BE2C (cell line): ENCODE results near the gene TTLL6.
A peak's percentile ranks its signal among the peaks of the same experiment; 100 is the strongest.

Source experiments
- DNase-seq: peaks from one replicate; pipeline ENCODE4 v3.0.0-alpha.2; 2020
- H3K27me3 ChIP-seq: fragments of 250-450 bp; sonication (Bioruptor Pico); 2 replicates; pipeline ENCODE4 v1.5.1; 2020; ENCODE audit warnings: mild to moderate bottlenecking
- H3K36me3 ChIP-seq: fragments of 250-450 bp; sonication (Bioruptor Pico); 2 replicates; pipeline ENCODE4 v1.5.1; 2020; ENCODE audit warnings: mild to moderate bottlenecking
- H3K4me1 ChIP-seq: fragments of 250-450 bp; sonication (Bioruptor Pico); 2 replicates; pipeline ENCODE4 v1.5.1; 2020
- H3K4me3 ChIP-seq: 2 replicates; pipeline ENCODE4 v1.5.1; 2011; ENCODE audit warnings: low read depth, low read length
- H3K9me3 ChIP-seq: fragments of 250-450 bp; sonication (Bioruptor Pico); 2 replicates; pipeline ENCODE4 v1.5.1; 2020
- TF ChIP-seq, protein P1 (sequence below): IDR thresholded peaks from 2 replicates; pipeline ENCODE4 v1.5.1; 2012; ENCODE audit warnings: mild to moderate bottlenecking, low read depth, low read length

Gene TTLL6

GRCh38 chr17:48792033-48792798 lies 24.8 kb downstream of the TTLL6 start:
- TF ChIP-seq, protein P1, sequence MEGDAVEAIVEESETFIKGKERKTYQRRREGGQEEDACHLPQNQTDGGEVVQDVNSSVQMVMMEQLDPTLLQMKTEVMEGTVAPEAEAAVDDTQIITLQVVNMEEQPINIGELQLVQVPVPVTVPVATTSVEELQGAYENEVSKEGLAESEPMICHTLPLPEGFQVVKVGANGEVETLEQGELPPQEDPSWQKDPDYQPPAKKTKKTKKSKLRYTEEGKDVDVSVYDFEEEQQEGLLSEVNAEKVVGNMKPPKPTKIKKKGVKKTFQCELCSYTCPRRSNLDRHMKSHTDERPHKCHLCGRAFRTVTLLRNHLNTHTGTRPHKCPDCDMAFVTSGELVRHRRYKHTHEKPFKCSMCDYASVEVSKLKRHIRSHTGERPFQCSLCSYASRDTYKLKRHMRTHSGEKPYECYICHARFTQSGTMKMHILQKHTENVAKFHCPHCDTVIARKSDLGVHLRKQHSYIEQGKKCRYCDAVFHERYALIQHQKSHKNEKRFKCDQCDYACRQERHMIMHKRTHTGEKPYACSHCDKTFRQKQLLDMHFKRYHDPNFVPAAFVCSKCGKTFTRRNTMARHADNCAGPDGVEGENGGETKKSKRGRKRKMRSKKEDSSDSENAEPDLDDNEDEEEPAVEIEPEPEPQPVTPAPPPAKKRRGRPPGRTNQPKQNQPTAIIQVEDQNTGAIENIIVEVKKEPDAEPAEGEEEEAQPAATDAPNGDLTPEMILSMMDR = no peak
- Histone ChIP-seq H3K27me3 (peaks cover 67% of the 10 kb centered on the region), H3K9me3 (no peaks in the 10 kb centered on the region), H3K4me3 (no peak overlapping the region), H3K4me1 (no peaks in the 10 kb centered on the region), H3K36me3 (no peaks in the 10 kb centered on the region)
- no peak for DNase-seq

- Histone ChIP-seq H3K4me3 (no peak overlapping the region), H3K36me3 (no peaks in the 10 kb centered on the region), H3K27me3 (peaks cover 71% of the 10 kb centered on the region), H3K9me3 (no peaks in the 10 kb centered on the region), H3K4me1 (no peaks in the 10 kb centered on the region)
- DNase-seq = peak; percentile 66
- TF ChIP-seq, protein P1 = peak; percentile 77
Measured at GRCh38 chr17:48791128-48792032, 25.6 kb downstream of the TTLL6 start.

GRCh38 chr17:48790607-48791127 lies 26.4 kb downstream of the TTLL6 start:
- Histone ChIP-seq H3K4me3 (no peak overlapping the region), H3K36me3 (no peaks in the 10 kb centered on the region), H3K9me3 (no peaks in the 10 kb centered on the region), H3K4me1 (no peaks in the 10 kb centered on the region), H3K27me3 (peaks cover 67% of the 10 kb centered on the region)
- TF ChIP-seq, protein P1 = no peak
- no peak for DNase-seq

GRCh38 chr17:48787828-48788227 lies 29.2 kb downstream of the TTLL6 start:
- Histone ChIP-seq H3K9me3 (no peaks in the 10 kb centered on the region), H3K36me3 (no peaks in the 10 kb centered on the region), H3K4me1 (no peaks in the 10 kb centered on the region), H3K27me3 (peaks cover 77% of the 10 kb centered on the region), H3K4me3 (no peak overlapping the region)
- TF ChIP-seq, protein P1 = no peak
- DNase-seq = no peak

DNA sequence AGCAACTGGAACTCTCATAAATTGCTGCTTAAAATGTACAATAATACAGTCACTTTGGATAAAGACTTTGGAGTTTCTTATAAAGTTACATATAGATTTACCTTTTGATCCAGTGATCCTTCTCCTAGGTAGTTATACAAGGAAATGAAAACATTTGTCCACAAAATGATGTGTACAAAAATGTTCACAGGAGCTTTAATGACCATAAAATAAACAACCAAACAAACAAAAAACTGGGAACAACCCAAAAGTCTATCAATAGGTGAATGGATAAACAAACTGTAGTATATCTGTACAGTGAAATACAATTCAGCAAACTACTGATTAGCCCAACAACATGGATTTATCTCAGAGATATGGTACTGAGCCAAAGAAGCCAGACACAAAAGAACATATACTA lies 37.6 kb downstream of the TTLL6 start:
- H3K27me3 ChIP-seq = peaks cover 21% of the 10 kb centered on the region
- no peak for DNase-seq
- H3K36me3 ChIP-seq = no peaks in the 10 kb centered on the region
- TF ChIP-seq, protein P1 = no peak
- no peak overlapping the region for H3K4me3 ChIP-seq
- no peaks in the 10 kb centered on the region; the same call in 1 of the 2 replicates for H3K9me3 ChIP-seq
- no peaks in the 10 kb centered on the region for H3K4me1 ChIP-seq

GRCh38 chr17:48776602-48777001 lies 40.4 kb downstream of the TTLL6 start:
- TF ChIP-seq, protein P1 = no peak
- Histone ChIP-seq H3K4me1 (no peaks in the 10 kb centered on the region), H3K27me3 (peaks cover 18% of the 10 kb centered on the region), H3K36me3 (no peaks in the 10 kb centered on the region), H3K4me3 (no peak overlapping the region), H3K9me3 (no peaks in the 10 kb centered on the region; the same call in 1 of the 2 replicates)
- no peak for DNase-seq
